ENCODE results near the gene SIGLEC6. TPM values are rescaled to one million over a fixed set of nuclear protein-coding genes. Genes with fewer than 3 reads are reported as not detected.

SIGLEC6 gene
- total and polyA plus RNA-seq, 12 donors = 0.15 to 0.42 (median 0.21) TPM; not detected in 5

DNA sequence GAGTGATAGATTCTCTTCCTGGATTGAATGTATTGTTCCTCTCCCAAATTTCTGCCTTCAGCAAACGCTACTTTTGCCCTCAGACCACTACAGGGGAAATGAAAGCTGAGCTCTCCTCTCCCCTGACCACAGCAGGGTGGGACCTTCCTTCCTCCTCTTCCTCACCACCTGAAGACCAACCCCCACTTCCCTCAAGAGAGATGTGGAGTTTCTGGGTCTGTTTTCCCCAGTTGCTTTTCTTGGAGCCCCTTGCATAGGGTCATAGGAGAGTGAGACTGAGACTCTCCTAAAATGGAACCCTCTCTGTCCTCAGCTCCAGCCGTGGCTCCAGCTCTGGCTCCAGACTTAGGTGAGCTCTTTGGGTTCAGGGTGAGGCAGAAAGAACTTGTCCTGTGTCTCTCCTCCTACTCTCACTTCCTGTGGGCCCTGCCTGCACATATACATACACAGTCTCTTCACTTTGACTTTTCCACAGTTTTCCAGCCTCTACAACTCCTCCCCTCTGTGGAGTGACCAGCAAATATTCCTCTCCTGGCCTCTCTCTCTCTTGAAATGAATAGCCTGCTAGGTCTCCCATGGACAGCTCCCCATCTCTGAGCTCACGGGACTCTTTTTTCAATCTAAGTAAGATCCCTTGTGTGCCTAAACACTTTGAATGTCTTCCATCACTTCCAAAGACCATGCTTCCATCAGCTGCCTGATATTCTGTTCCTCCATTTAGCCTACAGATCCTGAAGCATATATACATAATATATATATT lies 20.4 kb upstream of the SIGLEC6 start:
- ATAC-seq = no peak
- no peaks in the 10 kb centered on the region for H3K4me1 ChIP-seq
- H3K27me3 ChIP-seq = peaks cover 0 to 55% (median 36%) of the 10 kb centered on the region in 7 donors
- H3K9me3 ChIP-seq = no peaks in the 10 kb centered on the region
- no peak for DNase-seq
- TF ChIP-seq, protein P1, sequence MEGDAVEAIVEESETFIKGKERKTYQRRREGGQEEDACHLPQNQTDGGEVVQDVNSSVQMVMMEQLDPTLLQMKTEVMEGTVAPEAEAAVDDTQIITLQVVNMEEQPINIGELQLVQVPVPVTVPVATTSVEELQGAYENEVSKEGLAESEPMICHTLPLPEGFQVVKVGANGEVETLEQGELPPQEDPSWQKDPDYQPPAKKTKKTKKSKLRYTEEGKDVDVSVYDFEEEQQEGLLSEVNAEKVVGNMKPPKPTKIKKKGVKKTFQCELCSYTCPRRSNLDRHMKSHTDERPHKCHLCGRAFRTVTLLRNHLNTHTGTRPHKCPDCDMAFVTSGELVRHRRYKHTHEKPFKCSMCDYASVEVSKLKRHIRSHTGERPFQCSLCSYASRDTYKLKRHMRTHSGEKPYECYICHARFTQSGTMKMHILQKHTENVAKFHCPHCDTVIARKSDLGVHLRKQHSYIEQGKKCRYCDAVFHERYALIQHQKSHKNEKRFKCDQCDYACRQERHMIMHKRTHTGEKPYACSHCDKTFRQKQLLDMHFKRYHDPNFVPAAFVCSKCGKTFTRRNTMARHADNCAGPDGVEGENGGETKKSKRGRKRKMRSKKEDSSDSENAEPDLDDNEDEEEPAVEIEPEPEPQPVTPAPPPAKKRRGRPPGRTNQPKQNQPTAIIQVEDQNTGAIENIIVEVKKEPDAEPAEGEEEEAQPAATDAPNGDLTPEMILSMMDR (IDR thresholded peaks at IDR 0.05) = no peak
- no peak overlapping the region for H3K27ac ChIP-seq
- WGBS, 2 donors = 54 to 60% methylated on average over 3 of the region's 3 CpGs
- no peaks in the 10 kb centered on the region for H3K36me3 ChIP-seq
- no peak overlapping the region for H3K4me3 ChIP-seq
- intact Hi-C loops (cut with DNase I) = no loop called here

DNA sequence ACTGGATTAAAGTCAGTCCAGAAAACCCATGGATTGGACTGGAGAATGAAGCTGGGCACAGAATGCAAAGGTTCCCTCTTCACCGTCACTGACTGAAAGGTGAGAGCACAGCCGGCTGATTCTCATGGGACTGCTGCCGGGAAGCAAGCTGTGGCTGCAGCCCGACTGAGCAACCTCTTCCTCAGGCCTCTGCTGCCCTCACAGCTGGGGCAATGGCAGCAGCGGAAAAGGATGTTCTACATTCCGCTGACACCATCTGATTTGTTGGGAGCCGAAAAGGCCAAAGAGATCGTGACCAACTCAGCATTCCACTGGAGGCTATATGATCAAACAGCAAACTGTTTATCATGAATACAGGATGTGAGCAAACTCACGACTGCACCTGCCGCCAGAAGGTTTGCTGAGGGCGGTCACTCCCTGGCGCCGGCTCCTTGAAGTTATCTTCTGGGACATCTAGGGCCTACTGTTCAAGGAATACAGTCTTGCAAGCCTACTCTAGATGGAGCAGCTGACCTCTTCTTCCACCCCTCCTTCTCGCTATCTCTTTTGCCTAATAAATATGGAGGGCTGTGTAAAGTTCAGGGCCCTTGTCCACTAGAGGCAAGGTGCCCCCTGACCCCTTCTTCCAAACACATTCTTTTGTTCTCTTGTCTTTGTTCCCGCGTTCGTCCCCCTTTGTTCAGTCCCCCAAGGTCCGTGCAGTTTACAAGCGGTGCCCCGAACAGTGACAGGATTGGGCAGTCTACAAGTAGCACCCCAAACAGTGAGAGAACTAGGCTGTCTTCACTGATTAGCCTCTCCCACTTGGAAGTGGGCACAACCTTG lies 19.6 kb upstream of the SIGLEC6 start:
- H3K4me1 ChIP-seq = peaks cover 0 to 4% (median 0%) of the 10 kb centered on the region in 9 donors
- H3K36me3 ChIP-seq = no peaks in the 10 kb centered on the region
- no peak overlapping the region for H3K4me3 ChIP-seq
- no peak for DNase-seq
- WGBS, 2 donors = 72 to 78% methylated on average over 20 of the region's 20 CpGs
- intact Hi-C loops (cut with DNase I) = no loop called here
- H3K9me3 ChIP-seq = no peaks in the 10 kb centered on the region
- no peak overlapping the region for H3K27ac ChIP-seq
- TF ChIP-seq, protein P1 (IDR thresholded peaks at IDR 0.05) = no peak
- peaks cover 0 to 57% (median 37%) of the 10 kb centered on the region in 7 donors for H3K27me3 ChIP-seq
- no peak for ATAC-seq

DNA sequence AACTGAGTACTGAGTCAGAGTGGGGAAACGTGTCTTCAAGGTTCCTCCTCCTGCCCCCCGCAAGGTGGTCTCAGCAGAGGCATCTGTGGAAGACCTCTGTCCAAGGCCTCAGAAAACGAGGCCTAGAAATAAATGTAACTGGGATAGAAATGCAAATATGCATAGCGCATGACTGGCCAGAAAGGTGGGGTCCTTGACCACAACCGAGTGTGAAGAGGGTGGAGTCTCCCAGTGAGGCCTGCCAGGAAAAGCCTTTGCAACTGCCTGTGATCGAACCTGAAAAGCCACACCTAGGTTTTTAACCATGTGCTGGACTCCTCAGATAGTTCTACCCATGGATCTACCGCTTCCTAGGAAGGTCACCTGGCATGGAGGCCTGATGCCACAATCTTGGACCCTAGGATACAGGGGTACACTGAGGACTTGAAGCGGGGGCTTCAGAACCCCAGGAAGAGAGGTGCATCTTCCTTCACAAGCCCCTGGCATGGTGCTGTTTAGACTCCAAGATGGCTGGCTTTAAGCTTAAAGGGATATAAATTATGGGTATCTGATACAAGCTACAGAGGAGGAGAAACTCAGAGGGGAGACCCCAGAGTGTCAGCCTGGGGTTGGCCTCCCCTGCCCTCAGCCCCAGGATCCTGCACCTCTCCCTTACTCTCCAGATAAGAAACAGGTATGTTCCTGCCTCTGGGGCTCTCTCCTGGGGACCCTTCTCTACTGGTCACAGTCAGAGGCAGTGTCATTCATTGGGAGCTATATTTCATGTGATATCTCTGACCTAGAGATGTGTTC lies 18.3 kb upstream of the SIGLEC6 start:
- H3K9me3 ChIP-seq = no peaks in the 10 kb centered on the region
- peaks cover 0 to 67% (median 41%) of the 10 kb centered on the region in 7 donors for H3K27me3 ChIP-seq
- DNase-seq = no peak
- WGBS, 2 donors = 62 to 68% methylated on average over 8 of the region's 8 CpGs
- H3K4me3 ChIP-seq = no peak overlapping the region
- TF ChIP-seq, protein P1 (IDR thresholded peaks at IDR 0.05) = no peak
- H3K4me1 ChIP-seq = peaks cover 0 to 4% (median 0%) of the 10 kb centered on the region in 9 donors
- H3K27ac ChIP-seq = no peak overlapping the region
- H3K36me3 ChIP-seq = no peaks in the 10 kb centered on the region
- no peak for ATAC-seq
- intact Hi-C loops (cut with DNase I) = no loop called here

DNA sequence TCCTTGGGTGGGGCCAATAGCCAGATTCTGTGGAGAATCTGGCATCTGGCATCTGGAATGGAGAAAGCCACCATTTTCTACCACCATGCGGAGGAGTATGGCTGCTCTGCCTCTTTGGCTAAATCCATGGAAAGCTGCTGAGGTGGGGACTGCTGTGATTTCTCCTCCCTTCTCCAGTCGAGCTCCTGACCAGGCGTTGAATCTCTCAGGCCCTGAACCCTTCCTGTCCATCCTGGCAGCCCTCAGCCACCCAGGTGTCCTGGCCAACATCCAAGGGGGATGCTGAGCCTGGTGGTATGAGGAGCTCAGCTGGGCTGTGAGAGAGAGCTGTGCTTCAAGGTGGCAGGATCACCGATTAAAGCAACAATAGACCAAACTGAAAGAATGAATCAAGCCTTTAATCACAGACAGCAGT lies 17.4 kb upstream of the SIGLEC6 start:
- intact Hi-C loops (cut with DNase I) = no loop called here
- Histone ChIP-seq H3K27me3 (peaks cover 0 to 67% (median 49%) of the 10 kb centered on the region in 7 donors), H3K27ac (no peak overlapping the region), H3K4me1 (peaks cover 0 to 4% (median 0%) of the 10 kb centered on the region in 9 donors), H3K4me3 (no peak overlapping the region), H3K9me3 (no peaks in the 10 kb centered on the region), H3K36me3 (no peaks in the 10 kb centered on the region)
- 67 to 74% methylated on average over 4 of the region's 4 CpGs for WGBS, 2 donors
- ATAC-seq (no peak), DNase-seq (no peak)
- TF ChIP-seq, protein P1 (IDR thresholded peaks at IDR 0.05) = no peak
